HG02938 (cell line): ENCODE results near the gene CFAP70.

ENCODE experiments used
- ATAC-seq: cut with Tn5 transposase; IDR thresholded peaks from one replicate; pipeline ENCODE4 v1.9.1; 2021; ENCODE audit warnings: mild to moderate bottlenecking, moderate library complexity; ENCODE audit not compliant: unreplicated experiment

Gene CFAP70

DNA sequence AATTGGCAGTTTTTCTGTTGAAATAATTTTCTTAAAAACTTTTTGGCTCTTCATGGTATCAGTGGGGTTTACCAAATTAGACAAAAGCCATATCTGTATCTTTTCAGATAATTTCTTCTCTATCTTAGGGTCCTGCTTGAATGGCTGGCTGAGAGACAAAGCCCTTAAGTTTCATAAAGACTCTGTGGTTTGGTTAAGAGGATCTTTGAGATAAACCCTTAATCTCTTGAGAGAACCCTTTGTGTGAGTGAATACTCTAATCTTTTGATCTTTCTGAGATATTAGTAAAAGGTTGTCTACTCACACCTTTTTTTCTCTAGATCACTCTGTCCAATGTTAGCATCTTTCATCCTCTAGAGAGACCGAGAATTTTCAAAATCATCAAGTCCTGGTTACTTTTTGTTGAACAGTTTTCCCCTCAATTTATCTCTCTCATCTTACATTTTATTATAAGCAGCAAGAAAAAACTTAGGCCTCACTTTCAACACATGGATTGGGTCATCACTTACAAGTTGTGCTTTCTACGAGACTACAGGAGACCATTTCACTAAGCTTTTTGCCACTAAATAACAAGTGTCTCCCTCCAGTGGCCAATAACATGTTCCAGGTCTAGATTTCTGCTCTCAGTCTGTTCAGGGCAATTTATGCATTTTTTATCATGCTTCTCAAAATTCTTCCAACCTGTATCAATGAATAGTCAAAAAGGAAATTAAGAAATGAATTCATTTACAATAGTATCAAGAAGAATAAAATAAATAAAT lies 140.1 kb downstream of the CFAP70 start:
- no peak for ATAC-seq

DNA sequence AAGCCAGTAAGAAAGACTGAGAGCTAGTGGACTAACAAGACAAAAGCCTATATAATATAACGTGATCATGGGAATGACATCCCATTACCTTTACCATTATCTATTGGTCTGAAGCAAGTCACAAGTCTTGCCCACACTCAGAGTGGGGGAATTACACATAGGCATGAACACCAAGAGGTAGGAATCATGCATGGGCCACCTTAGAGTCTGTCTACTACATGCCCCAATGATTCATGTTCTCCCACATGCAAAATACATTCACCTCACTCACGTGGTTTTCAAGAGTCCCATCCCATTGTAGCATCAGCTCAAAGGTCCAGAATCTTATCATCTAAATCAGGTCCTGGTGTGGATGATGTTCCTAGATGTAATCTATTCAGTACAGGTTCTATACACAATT lies 141.0 kb downstream of the CFAP70 start:
- ATAC-seq, result no peak

DNA sequence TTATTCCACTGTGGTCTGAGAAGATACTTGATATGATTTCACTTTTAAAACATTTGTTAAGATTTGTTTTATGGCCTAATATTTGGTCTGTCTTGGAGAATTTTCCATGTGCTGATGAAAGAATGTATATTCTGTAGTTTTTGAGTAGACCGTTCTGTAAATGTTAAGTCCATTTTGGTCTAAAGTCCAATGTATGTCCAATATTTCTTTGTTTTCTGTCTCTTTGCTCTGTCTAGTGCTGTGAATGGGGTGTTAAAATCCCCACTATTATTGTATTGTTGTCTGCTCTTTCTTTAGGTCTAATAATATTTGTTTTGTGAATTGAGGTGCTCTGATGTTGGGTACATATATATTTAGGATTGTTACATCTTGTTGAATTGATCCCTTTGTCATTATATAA lies 142.9 kb downstream of the CFAP70 start:
- no peak for ATAC-seq

DNA sequence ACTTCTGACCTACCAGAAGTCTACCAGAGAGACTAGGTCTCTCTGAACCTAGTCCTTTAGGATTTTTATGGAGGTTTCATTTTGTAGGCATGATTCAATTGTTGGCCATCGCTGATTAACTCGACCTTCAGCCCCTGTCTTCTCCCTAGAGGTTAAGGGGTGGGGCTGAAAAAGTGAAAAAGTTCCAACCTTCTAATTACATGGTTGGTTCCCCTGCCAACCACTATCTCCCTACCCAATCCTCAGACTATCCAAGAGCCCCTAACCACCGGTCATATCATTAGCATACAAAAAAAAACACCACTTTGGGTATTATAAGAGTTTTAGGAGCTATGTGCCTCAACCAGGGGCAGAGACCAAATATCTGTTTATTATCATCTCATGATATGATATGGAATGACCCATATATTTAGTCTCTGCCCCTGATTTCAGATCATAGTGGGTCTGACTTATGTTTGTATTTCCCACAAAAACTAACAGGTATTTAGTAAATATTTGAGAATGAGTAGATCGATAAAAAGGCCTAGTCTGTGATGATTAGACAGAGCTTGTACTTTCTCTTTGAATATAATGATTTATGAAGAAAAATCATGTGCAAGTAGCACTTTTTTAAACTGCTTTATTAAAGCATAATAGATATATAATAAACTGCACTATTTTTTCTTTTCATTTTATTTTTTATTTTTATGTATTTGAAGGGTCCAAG lies 147.4 kb downstream of the CFAP70 start:
- no peak for ATAC-seq

DNA sequence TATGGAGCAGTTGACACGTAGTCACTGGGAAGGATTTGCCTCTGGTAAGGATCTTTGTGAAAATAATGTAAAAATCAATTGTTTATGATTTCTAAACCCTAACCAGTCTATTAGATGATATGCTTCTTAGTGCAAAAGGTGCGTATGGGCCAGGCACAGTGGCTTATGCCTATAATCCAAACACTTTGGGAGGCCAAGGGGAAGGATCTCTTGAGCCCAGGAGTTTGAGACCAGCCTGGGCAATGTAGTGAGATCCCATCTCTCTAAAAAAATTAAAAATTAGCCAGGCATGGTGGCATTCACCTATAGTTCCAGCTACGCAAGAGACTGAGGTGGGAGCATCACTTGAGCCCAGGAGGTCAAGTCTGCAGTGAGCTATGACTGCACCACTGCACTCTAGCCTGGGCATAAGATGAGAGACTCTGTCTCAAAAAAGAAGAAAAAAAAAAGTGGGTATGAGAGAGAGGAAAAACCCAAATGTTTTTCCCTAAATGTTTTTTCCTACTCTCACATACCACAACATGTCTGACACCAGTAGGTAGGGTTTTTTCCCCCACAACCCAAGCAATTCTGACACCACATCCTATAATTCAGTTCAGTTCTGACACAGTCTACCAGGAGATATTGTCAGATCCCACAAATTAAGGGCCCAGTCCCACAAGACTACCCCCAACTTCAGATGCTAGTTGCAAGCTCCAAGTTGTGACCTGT lies 148.1 kb downstream of the CFAP70 start:
- ATAC-seq, result no peak

DNA sequence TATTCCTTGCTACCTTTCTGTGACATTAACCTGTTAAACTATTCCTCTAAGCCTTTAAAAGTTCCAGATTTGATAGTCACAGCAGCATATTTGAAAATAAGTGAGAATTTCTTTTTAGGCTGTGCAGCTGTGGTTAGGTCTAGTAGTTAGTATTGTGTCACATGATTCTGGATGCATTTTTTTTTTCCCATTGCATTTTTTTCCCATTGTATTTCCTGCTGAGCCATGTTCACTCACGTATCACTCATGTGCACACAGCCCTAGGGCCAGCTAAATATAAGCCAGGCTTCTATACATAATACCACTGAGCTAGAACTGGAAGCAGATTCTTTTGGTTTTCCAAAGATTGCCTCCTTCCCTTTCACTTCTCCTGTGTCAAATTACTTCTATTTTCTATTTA lies 149.0 kb downstream of the CFAP70 start:
- ATAC-seq, result no peak

DNA sequence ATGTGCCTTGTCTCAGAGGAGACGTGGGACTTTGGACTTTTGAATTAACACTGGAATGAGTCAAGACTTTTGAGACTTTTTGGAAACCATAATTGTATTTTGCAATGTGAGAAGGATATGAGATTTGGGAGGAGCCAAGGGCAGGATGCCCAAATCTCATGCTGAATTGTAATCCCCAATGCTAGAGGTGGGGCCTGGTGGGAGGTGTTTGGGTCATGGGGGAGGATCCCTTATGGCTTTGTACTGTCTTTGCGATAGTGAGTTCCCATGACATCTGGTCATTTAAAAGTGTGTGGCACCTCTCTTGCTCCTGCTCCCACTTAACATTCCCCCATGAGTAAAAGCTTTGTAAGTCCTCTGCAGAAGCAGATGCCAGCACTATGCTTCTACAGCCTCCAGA lies 150.8 kb downstream of the CFAP70 start:
- no peak for ATAC-seq

DNA sequence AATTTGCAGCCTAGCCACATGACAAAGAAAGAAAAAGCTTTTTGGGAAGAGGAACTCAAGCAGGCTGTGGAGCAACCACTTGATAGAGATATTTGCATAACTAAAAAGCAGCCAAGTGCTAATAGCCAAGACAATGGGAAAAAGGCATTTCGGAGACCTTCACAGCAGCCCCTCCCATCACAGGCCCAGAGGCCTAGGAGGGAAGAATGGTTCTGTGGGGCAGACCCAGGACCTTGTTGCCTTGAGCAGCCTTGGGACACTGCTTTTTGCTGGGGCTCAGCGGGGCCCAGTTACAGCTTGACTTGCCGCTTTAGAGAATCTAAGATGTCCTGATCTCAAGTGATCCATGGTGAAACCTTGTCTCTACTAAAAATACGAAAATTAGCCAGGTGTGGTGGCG lies 152.3 kb downstream of the CFAP70 start:
- ATAC-seq, result no peak

DNA sequence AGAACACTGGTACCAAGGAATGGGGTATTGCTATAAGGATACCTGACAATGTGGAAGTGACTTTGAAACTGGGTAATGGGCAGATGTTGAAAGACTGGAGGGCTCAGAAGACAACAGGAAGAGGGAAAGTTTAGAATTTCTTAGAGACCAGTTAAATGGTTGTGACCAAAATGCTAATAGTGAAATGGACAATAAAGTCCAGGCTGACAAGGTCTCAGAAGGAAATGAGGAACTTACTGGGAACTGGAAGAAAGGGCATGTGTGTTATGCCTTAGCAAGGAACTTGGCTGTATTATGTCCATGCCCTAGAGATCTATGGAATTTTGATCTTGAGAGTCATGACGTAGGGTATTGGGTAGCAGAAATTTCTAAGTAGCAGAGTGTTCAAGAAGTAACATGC lies 152.8 kb downstream of the CFAP70 start:
- no peak for ATAC-seq

DNA sequence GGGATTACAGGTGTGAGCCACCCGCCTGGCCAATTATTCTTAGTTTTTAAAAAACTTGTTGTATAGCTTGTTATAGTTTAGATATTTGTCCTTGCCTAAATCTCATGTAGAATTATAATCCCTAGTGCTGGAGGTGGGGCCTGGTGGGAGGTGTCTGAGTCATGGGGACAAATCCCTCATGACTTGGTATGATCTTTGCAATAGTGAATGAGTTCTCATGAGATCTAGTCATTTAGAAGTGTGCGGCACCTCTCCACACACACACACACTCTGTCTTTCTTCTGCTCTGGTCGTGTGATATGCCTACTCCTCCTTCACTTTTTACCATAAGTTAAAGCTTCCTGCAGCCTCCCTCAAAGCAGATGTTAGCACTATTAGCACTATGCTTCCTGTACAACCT lies 153.6 kb downstream of the CFAP70 start:
- no peak for ATAC-seq
